Panc1 (cell line): ENCODE measurements around the gene EMC9. TPM values are rescaled to one million over a fixed set of nuclear protein-coding genes. Genes with fewer than 3 reads are reported as not detected.

Experiments used
- ATAC-seq: fragments of 200-7000 bp; cut with Tn5 transposase; 2 replicates; pipeline ENCODE4 v1.9.1; 2020; ENCODE audit warnings: mild to moderate bottlenecking, moderate library complexity
- BruUV-seq: library from RNA; stranded (reverse); fragments of 400-500 nt; replicated peaks from 2 replicates; lab custom pipeline; 2021; lab: Mats Ljungman, UMichigan
- CTCF ChIA-PET: fragments of 300-600 bp; sonication (Branson Sonifier 250); formaldehyde crosslinking; loops from one replicate; lab custom pipeline; 2022; ENCODE audit warnings: antibody characterized with exemption; lab: Charles Lee
- POLR2A ChIA-PET: fragments of 300-600 bp; sonication (Branson Sonifier 250); formaldehyde crosslinking; loops from one replicate; lab custom pipeline; 2022; ENCODE audit warnings: antibody characterized with exemption; lab: Charles Lee
- DNase-seq: peaks from one replicate; pipeline ENCODE4 v3.0.0-alpha.2; 2010; ENCODE audit warnings: low read depth, low spot score
- H3K27ac ChIP-seq: 2 replicates; pipeline ENCODE4 v1.5.1; 2011; ENCODE audit warnings: mild to moderate bottlenecking, low read length, inconsistent platforms
- H3K27me3 ChIP-seq: fragments of 200-500 bp; sonication (Bioruptor generic); 2 replicates; pipeline ENCODE4 v1.6.0; 2014; ENCODE audit warnings: low read length, inconsistent platforms; ENCODE audit not compliant: control insufficient read depth, insufficient read depth
- H3K36me3 ChIP-seq: fragments of 200-500 bp; sonication (Bioruptor generic); 2 replicates; pipeline ENCODE4 v1.5.1; 2014; ENCODE audit warnings: inconsistent platforms, mild to moderate bottlenecking, low read length, moderate library complexity; ENCODE audit not compliant: control insufficient read depth, insufficient read depth
- H3K4me1 ChIP-seq: 2 replicates; pipeline ENCODE4 v1.5.1; 2011; ENCODE audit warnings: inconsistent platforms, mild to moderate bottlenecking, low read length, moderate library complexity; ENCODE audit not compliant: control insufficient read depth, insufficient read depth
- H3K4me3 ChIP-seq, 2 experiments: 2 replicates each; pipeline ENCODE4 v1.5.1; 2011 to 2012; ENCODE audit warnings: low read depth in 2 of 2, low read length in 2 of 2, mild to moderate bottlenecking in 2 of 2, inconsistent platforms in 1 of 2, moderate library complexity in 1 of 2
- H3K9me3 ChIP-seq: fragments of 200-500 bp; sonication (Bioruptor generic); 2 replicates; pipeline ENCODE4 v1.5.1; 2014; ENCODE audit warnings: low read depth, mild to moderate bottlenecking, inconsistent platforms, low read length, moderate library complexity; ENCODE audit not compliant: control insufficient read depth, insufficient read depth
- CTCF ChIP-seq: fragments of 450-650 bp; IDR thresholded peaks from 2 replicates; pipeline ENCODE4 v1.5.1; 2017; ENCODE audit warnings: mild to moderate bottlenecking
- POLR2AphosphoS5 ChIP-seq: IDR thresholded peaks from 2 replicates; pipeline ENCODE4 v1.6.1; 2012; ENCODE audit warnings: mild to moderate bottlenecking, low read depth, low read length, moderate library complexity
- SIN3A ChIP-seq: IDR thresholded peaks from 2 replicates; pipeline ENCODE4 v1.6.1; 2012; ENCODE audit warnings: low read depth, mild to moderate bottlenecking, low read length, moderate library complexity, borderline replicate concordance; ENCODE audit not compliant: insufficient read depth
- TCF7L2 ChIP-seq: IDR thresholded peaks from 2 replicates; pipeline ENCODE4 v1.6.1; 2011; ENCODE audit warnings: mild to moderate bottlenecking, low read depth, low read length, inconsistent platforms
- in situ Hi-C: cut with HindIII; loops from 2 replicates; pipeline ENCODE4 v1.10.0; 2016; ENCODE audit warnings: low sequenced_read_pairs, low pct_unique_long_range_greater_than_20kb
- intact Hi-C: fragments of 100-400 bp; cut with micrococcal nuclease; formaldehyde crosslinking; loops from one replicate; pipeline ENCODE4 v1.10.0; 2022; ENCODE audit not compliant: unreplicated experiment
- total RNA-seq: library from RNA; stranded (reverse); gene quantifications from one replicate; pipeline ENCODE4 v1.2.1, GENCODE V29; 2021; ENCODE audit not compliant: unreplicated experiment
- TF ChIP-seq, protein P1 (sequence below), 2 experiments: IDR thresholded peaks; 2 replicates each; pipeline ENCODE4 v1.6.1; 2011 to 2012; ENCODE audit warnings: low read depth in 2 of 2, control low read depth in 1 of 2, low read length in 1 of 2, mild to moderate bottlenecking in 1 of 2, moderate library complexity in 1 of 2; ENCODE audit not compliant: insufficient read depth in 1 of 2

Gene EMC9
- total RNA-seq, 1 experiment from 2014 or later = 42.5 TPM

DNA sequence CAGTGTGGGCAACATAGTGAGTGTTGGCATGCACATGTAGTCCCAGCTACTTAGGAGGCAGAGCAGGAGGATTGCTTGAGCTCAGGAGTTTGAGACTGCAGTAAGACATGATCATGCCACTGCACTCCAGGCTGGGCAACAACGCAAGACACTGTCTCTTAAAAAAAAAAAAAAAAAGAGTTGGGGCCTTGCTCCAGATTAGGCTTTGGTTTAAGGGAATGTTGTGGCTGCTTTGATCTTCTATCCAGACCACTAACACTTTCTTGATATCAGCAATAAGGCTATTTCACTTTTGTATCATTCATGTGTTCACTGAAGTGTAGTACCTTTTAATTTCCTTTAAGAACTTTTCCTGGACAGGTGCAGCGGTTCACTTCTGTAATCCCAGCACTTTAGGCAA, 13.7 kb downstream of the EMC9 start:
- Histone ChIP-seq H3K36me3 (no peaks in the 10 kb centered on the region), H3K4me3 (no peak overlapping the region), H3K27ac (no peak overlapping the region), H3K27me3 (no peaks in the 10 kb centered on the region), H3K9me3 (no peaks in the 10 kb centered on the region), H3K4me1 (no peaks in the 10 kb centered on the region)
- intact Hi-C loops = no loop called here
- CTCF ChIA-PET = no interaction called here
- in situ Hi-C loops = no loop called here
- DNase-seq (no peak), ATAC-seq (no peak)
- TF ChIP-seq CTCF = no peak
- TF ChIP-seq POLR2AphosphoS5 = no peak
- POLR2A ChIA-PET = interaction anchor here (0.6 kb wide), 1 partner anchor 271 kb away, joined by 16 read pairs; the partner anchor contains the start of gene NYNRIN
- no TSS peak for BruUV-seq

DNA sequence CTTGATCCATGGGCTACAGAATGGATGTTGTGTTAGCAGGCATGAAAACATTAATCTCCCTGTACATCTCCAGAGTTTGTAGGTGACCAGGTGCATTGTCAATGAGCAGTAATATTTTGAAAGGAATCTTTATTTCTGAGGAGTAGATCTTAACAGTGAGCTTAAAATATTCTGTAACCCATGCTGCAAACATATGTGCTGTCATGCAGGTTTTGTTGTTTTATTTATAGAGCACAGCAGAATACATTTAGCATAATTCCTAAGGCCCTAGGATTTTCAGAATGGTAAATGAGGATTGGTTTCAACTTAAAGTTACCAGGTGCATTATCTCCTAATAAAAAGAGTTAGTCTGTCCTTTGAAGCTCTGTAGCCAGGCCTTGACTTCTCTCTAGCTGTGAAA, 14.5 kb downstream of the EMC9 start:
- CTCF ChIA-PET = no interaction called here
- Histone ChIP-seq H3K4me3 (no peak overlapping the region), H3K4me1 (no peaks in the 10 kb centered on the region), H3K36me3 (no peaks in the 10 kb centered on the region), H3K9me3 (no peaks in the 10 kb centered on the region), H3K27ac (no peak overlapping the region), H3K27me3 (no peaks in the 10 kb centered on the region)
- intact Hi-C loops = no loop called here
- no peak for DNase-seq
- ATAC-seq = no peak
- TF ChIP-seq, protein P1, sequence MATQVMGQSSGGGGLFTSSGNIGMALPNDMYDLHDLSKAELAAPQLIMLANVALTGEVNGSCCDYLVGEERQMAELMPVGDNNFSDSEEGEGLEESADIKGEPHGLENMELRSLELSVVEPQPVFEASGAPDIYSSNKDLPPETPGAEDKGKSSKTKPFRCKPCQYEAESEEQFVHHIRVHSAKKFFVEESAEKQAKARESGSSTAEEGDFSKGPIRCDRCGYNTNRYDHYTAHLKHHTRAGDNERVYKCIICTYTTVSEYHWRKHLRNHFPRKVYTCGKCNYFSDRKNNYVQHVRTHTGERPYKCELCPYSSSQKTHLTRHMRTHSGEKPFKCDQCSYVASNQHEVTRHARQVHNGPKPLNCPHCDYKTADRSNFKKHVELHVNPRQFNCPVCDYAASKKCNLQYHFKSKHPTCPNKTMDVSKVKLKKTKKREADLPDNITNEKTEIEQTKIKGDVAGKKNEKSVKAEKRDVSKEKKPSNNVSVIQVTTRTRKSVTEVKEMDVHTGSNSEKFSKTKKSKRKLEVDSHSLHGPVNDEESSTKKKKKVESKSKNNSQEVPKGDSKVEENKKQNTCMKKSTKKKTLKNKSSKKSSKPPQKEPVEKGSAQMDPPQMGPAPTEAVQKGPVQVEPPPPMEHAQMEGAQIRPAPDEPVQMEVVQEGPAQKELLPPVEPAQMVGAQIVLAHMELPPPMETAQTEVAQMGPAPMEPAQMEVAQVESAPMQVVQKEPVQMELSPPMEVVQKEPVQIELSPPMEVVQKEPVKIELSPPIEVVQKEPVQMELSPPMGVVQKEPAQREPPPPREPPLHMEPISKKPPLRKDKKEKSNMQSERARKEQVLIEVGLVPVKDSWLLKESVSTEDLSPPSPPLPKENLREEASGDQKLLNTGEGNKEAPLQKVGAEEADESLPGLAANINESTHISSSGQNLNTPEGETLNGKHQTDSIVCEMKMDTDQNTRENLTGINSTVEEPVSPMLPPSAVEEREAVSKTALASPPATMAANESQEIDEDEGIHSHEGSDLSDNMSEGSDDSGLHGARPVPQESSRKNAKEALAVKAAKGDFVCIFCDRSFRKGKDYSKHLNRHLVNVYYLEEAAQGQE (IDR thresholded peaks at IDR 0.05; ENCODE audit: insufficient read depth in 1 of 2, low read depth in 2 of 2, low read length in 1 of 2) = no peak
- TF ChIP-seq TCF7L2 = no peak
- no peak for TF ChIP-seq CTCF
- TF ChIP-seq POLR2AphosphoS5 = no peak
- TF ChIP-seq SIN3A = no peak
- POLR2A ChIA-PET = interaction anchor here (0.6 kb wide), 1 partner anchor 272 kb away, joined by 16 read pairs; the partner anchor contains the start of gene NYNRIN
- no TSS peak for BruUV-seq
- in situ Hi-C loops = no loop called here
